Natural killer cell (primary cell): ENCODE data around the gene STARD13. TPM values are rescaled to one million over a fixed set of nuclear protein-coding genes. Genes with fewer than 3 reads are reported as not detected.

Source experiments
- ATAC-seq, 3 donors: fragments of 150-1000 bp in 2 of 3; fragments of 200-7000 bp in 1 of 3; cut with Tn5 transposase; 1 replicate in 1 of 3; 2 replicates in 2 of 3; pipeline ENCODE4 v1.10.0; 2021; ENCODE audit warnings: mild to moderate bottlenecking in 2 of 3, moderate library complexity in 2 of 3
- DNase-seq, 2 donors: peaks; one replicate each; pipeline versions ENCODE4 v3.0.0 to v3.0.0-alpha.2; 2013 to 2021; ENCODE audit warnings: mixed read lengths in 1 of 2
- H3K27ac ChIP-seq: one replicate; pipeline ENCODE4 v1.5.1; 2013; ENCODE audit warnings: mild to moderate bottlenecking, low read length
- H3K27me3 ChIP-seq: one replicate; pipeline ENCODE4 v1.6.1; 2013; ENCODE audit warnings: low read length; ENCODE audit not compliant: control insufficient read depth, insufficient read depth
- H3K36me3 ChIP-seq: one replicate; pipeline ENCODE4 v1.6.1; 2013; ENCODE audit warnings: low read length; ENCODE audit not compliant: control insufficient read depth, insufficient read depth
- H3K4me1 ChIP-seq: one replicate; pipeline ENCODE4 v1.6.1; 2013; ENCODE audit warnings: low read length; ENCODE audit not compliant: control insufficient read depth, insufficient read depth
- H3K4me3 ChIP-seq: one replicate; pipeline ENCODE4 v1.5.1; 2013; ENCODE audit warnings: low read length
- H3K9me3 ChIP-seq: one replicate; pipeline ENCODE4 v1.6.1; 2013; ENCODE audit warnings: low read length; ENCODE audit not compliant: control insufficient read depth, insufficient read depth
- H3K27ac Mint-ChIP-seq, 2 donors: one replicate each; pipeline ENCODE4 v1.8.0; 2022; ENCODE audit warnings: mild to moderate bottlenecking in 2 of 2, mixed read lengths in 2 of 2, moderate library complexity in 1 of 2
- H3K27me3 Mint-ChIP-seq, 2 donors: one replicate each; pipeline ENCODE4 v1.8.0; 2022; ENCODE audit warnings: low read depth in 2 of 2, mixed read lengths in 2 of 2
- H3K36me3 Mint-ChIP-seq: one replicate; pipeline ENCODE4 v1.8.0; 2022; ENCODE audit warnings: mixed read lengths
- H3K4me1 Mint-ChIP-seq, 2 donors: one replicate each; pipeline ENCODE4 v1.8.0; 2022; ENCODE audit warnings: mixed read lengths in 2 of 2
- H3K4me3 Mint-ChIP-seq: one replicate; pipeline ENCODE4 v1.8.0; 2022; ENCODE audit warnings: mild to moderate bottlenecking, moderate library complexity, mixed read lengths
- H3K9me3 Mint-ChIP-seq, 2 donors: one replicate each; pipeline ENCODE4 v1.8.0; 2022; ENCODE audit warnings: mixed read lengths in 2 of 2
- CTCF ChIP-seq: fragments of 200-600 bp; IDR thresholded peaks from one replicate; pipeline ENCODE4 v1.8.0; 2022; ENCODE audit warnings: antibody characterized with exemption
- WGBS: methylation state at CpG from one replicate; pipeline ENCODE4 v1.1.7; 2013; ENCODE audit warnings: missing lambda C conversion rate; ENCODE audit not compliant: insufficient coverage; 5-methylcytosine and 5-hydroxymethylcytosine counted together
- intact Hi-C: fragments of 100-400 bp; cut with micrococcal nuclease; formaldehyde crosslinking; loops from one replicate; pipeline ENCODE4 v1.14.2; 2022
- total RNA-seq, 4 donors: library from RNA; stranded (reverse); fragments of 120-200 nt in 1 of 4; gene quantifications; one replicate each; pipeline versions ENCODE4 v1.2.3 to v1.2.4, GENCODE V29; 2013 to 2022

STARD13 gene
- total RNA-seq, 3 donors from 2014 or later (not counting 1 experiment from before 2014, with no cell fraction given): not detected

DNA sequence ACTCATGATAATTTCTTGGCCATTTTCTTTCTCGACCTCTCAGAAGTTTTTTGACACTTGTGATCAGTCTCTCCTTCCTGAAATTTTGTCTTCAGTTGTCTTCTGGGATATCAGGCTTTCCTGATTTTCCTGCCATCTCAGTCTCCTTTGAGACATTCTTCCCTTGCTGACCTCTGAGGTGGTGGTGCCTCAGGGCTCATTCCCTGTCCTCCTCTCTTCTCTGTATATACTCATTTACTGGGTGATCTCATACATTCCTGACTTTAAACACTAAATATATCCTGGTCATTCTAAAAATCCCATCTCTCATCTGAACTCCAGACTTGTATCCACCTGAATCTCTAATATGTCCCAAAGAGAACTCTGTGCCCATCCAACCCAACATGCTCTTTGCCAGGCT lies 31.3 kb upstream of the STARD13 start:
- H3K36me3 ChIP-seq: no peaks in the 10 kb centered on the region
- no peaks in the 10 kb centered on the region for H3K27me3 ChIP-seq
- no peak overlapping the region for H3K4me3 Mint-ChIP-seq
- no peak overlapping the region for H3K27ac ChIP-seq
- H3K9me3 ChIP-seq: no peaks in the 10 kb centered on the region
- DNase-seq (no peak), ATAC-seq (no peak)
- peaks cover 0 to 2% of the 10 kb centered on the region in 2 donors for H3K27me3 Mint-ChIP-seq
- H3K4me1 Mint-ChIP-seq: no peaks in the 10 kb centered on the region
- no peaks in the 10 kb centered on the region for H3K36me3 Mint-ChIP-seq
- TF ChIP-seq CTCF: no peak
- intact Hi-C loops: no loop called here
- H3K27ac Mint-ChIP-seq: no peak overlapping the region
- peaks cover 5 to 6% of the 10 kb centered on the region in 2 donors for H3K9me3 Mint-ChIP-seq
- H3K4me1 ChIP-seq: no peaks in the 10 kb centered on the region
- H3K4me3 ChIP-seq: no peak overlapping the region
- WGBS: 54% methylated on average over 1 of the region's 1 CpG

DNA sequence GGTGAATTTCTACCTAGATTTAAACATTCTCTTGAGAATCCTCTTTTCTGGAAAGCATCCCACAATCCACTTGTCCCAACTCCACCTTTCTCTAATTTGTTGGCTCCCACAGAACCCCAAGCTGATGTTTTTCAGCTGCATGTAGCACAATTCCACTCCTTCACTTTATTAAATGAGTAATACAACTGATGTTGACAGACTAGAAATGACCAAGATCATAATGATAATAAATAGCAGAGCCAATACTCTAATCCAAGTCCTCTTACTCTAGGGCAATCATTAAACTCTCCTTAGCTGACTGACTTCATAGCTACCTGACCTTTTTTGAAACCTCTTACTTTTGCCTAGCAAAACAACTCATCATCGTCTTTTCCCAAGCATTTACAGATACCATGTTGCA lies 27.9 kb upstream of the STARD13 start:
- no peak overlapping the region for H3K27ac ChIP-seq
- Mint-ChIP-seq H3K9me3 (peaks cover 6 to 7% of the 10 kb centered on the region in 2 donors), H3K36me3 (no peaks in the 10 kb centered on the region), H3K27ac (no peak overlapping the region), H3K4me3 (no peak overlapping the region), H3K4me1 (no peaks in the 10 kb centered on the region), H3K27me3 (peaks cover 0 to 5% of the 10 kb centered on the region in 2 donors)
- intact Hi-C loops: no loop called here
- H3K9me3 ChIP-seq: no peaks in the 10 kb centered on the region
- no peak for TF ChIP-seq CTCF
- no peaks in the 10 kb centered on the region for H3K4me1 ChIP-seq
- no peaks in the 10 kb centered on the region for H3K27me3 ChIP-seq
- no peak overlapping the region for H3K4me3 ChIP-seq
- no peaks in the 10 kb centered on the region for H3K36me3 ChIP-seq
- 100% methylated on average over 1 of the region's 1 CpG for WGBS
- ATAC-seq (no peak), DNase-seq (no peak)

GRCh38 chr13:33312861-33313212 lies 27.3 kb upstream of the STARD13 start:
- H3K36me3 ChIP-seq: no peaks in the 10 kb centered on the region
- no peak for DNase-seq
- Mint-ChIP-seq H3K9me3 (peaks cover 6 to 7% of the 10 kb centered on the region in 2 donors), H3K4me1 (no peaks in the 10 kb centered on the region), H3K4me3 (no peak overlapping the region), H3K36me3 (no peaks in the 10 kb centered on the region), H3K27me3 (peaks cover 0 to 5% of the 10 kb centered on the region in 2 donors), H3K27ac (no peak overlapping the region)
- no peak for TF ChIP-seq CTCF
- no peak overlapping the region for H3K27ac ChIP-seq
- 90% methylated on average over 2 of the region's 2 CpGs for WGBS
- no peaks in the 10 kb centered on the region for H3K27me3 ChIP-seq
- intact Hi-C loops: no loop called here
- H3K9me3 ChIP-seq: no peaks in the 10 kb centered on the region
- ATAC-seq: no peak
- H3K4me3 ChIP-seq: no peak overlapping the region
- H3K4me1 ChIP-seq: no peaks in the 10 kb centered on the region

DNA sequence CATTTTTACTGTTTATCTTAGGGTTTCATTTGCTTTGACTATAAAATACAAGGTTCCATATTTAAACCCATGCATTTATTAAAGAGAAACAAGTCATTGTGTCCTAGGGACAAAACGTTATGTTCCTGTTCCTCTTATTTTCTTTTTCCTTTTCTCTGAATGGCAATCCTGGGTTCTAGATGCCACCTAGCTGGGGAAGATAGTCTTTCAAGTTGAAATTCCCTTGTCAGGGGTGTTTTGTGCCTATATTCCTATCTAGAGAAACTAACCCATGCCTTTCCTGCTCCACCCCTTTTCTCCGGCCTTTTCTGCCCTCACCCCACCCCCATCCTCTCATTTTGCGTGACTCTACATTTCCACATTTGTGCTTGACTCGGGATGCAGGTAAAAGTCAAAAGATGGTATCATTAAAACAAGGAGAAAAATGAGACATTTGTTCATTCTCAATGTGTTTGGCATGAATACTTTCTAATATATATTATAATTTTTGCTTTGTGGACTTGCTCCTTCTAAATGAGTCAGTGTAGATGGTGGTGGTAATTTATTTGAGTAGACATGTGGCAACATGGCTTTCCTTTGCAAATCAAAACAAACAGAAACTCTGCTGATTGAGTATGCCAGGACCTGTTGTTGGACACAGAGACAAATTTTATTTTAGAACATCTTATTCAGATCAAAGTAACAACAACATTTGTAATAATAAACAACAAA lies 26.8 kb upstream of the STARD13 start:
- ATAC-seq: no peak
- no peaks in the 10 kb centered on the region for H3K4me1 Mint-ChIP-seq
- intact Hi-C loops: no loop called here

More for the DNA sequence above, 26.8 kb upstream of the STARD13 start:
- Mint-ChIP-seq H3K36me3 (no peaks in the 10 kb centered on the region), H3K4me3 (no peak overlapping the region), H3K9me3 (peaks cover 5 to 6% of the 10 kb centered on the region in 2 donors), H3K27me3 (peaks cover 0 to 5% of the 10 kb centered on the region in 2 donors), H3K27ac (no peak overlapping the region)
- Histone ChIP-seq H3K4me1 (no peaks in the 10 kb centered on the region), H3K9me3 (no peaks in the 10 kb centered on the region), H3K36me3 (no peaks in the 10 kb centered on the region), H3K27ac (no peak overlapping the region), H3K27me3 (no peaks in the 10 kb centered on the region), H3K4me3 (no peak overlapping the region)
- WGBS: 43% methylated on average over 2 of the region's 4 CpGs
- TF ChIP-seq CTCF: no peak
- no peak for DNase-seq
